HEK293 (cell line): ENCODE results near the gene ZFYVE21.
A peak's percentile ranks its signal among the peaks of the same experiment; 100 is the strongest.

Source experiments
- CTCF ChIA-PET: fragments of 350-600 bp; formaldehyde crosslinking; extraction: SDS; loops from one replicate; lab custom pipeline; 2021; ENCODE audit warnings: antibody characterized with exemption; lab: Yijun Ruan, JAX
- POLR2A ChIA-PET: fragments of 300-600 bp; formaldehyde crosslinking; extraction: SDS; loops from one replicate; lab custom pipeline; 2020; ENCODE audit warnings: antibody characterized with exemption, inconsistent platforms; lab: Yijun Ruan, JAX
- H3K27ac ChIP-seq: fragments of 200-500 bp; sonication (Bioruptor generic); 2 replicates; pipeline ENCODE4 v1.5.1; 2014; ENCODE audit warnings: low read depth, low read length, control low read depth, inconsistent platforms; ENCODE audit errors: extremely low read depth
- H3K36me3 ChIP-seq, 2 experiments: fragments of 200-500 bp in 1 of 2; sonication (Bioruptor generic) in 1 of 2; 1 replicate in 1 of 2; 2 replicates in 1 of 2; pipeline ENCODE4 v1.5.1; 2014 to 2017; ENCODE audit warnings: inconsistent platforms in 2 of 2, low read length in 2 of 2; ENCODE audit not compliant: control insufficient read depth in 2 of 2, insufficient read depth in 1 of 2
- H3K4me1 ChIP-seq: fragments of 200-500 bp; sonication (Bioruptor generic); 2 replicates; pipeline ENCODE4 v1.5.1; 2014; ENCODE audit warnings: mild to moderate bottlenecking, low read length, inconsistent platforms; ENCODE audit not compliant: control insufficient read depth, insufficient read depth
- H3K4me3 ChIP-seq: 2 replicates; pipeline ENCODE4 v1.5.1; 2011; ENCODE audit warnings: low read depth, mild to moderate bottlenecking, control low read depth, low read length, moderate library complexity
- H3K9me3 ChIP-seq: fragments of 200-500 bp; sonication (Bioruptor generic); 2 replicates; pipeline ENCODE4 v1.5.1; 2014; ENCODE audit warnings: low read depth, low read length, inconsistent platforms; ENCODE audit not compliant: control insufficient read depth, insufficient read depth
- FEZF1 ChIP-seq: fragments of 450-650 bp; formaldehyde crosslinking; IDR thresholded peaks from 2 replicates; pipeline ENCODE4 v1.5.1; 2016; ENCODE audit warnings: missing biosample characterization, missing genetic modification characterization
- GLIS1 ChIP-seq: fragments of 450-650 bp; formaldehyde crosslinking; IDR thresholded peaks from 2 replicates; pipeline ENCODE4 v1.5.1; 2016; ENCODE audit warnings: missing biosample characterization, missing genetic modification characterization
- GLIS2 ChIP-seq: fragments of 450-650 bp; formaldehyde crosslinking; IDR thresholded peaks from 2 replicates; pipeline ENCODE4 v1.5.1; 2016; ENCODE audit warnings: missing biosample characterization, missing genetic modification characterization
- HOXC10 ChIP-seq: sonication (generic); formaldehyde crosslinking; IDR thresholded peaks from 2 replicates; pipeline ENCODE4 v1.8.1; 2023; ENCODE audit warnings: mild to moderate bottlenecking, missing genetic modification reagents
- OVOL3 ChIP-seq: fragments of 450-650 bp; formaldehyde crosslinking; IDR thresholded peaks from 2 replicates; pipeline ENCODE4 v1.5.1; 2016; ENCODE audit warnings: missing biosample characterization, missing genetic modification characterization
- TRIM28 ChIP-seq: IDR thresholded peaks from 2 replicates; pipeline ENCODE4 v1.6.1; 2011; ENCODE audit warnings: low read length, control low read depth, borderline replicate concordance
- YY2 ChIP-seq: fragments of 450-650 bp; formaldehyde crosslinking; IDR thresholded peaks from 2 replicates; pipeline ENCODE4 v1.5.1; 2016; ENCODE audit warnings: missing biosample characterization, missing genetic modification characterization
- ZBTB48 ChIP-seq: fragments of 450-650 bp; formaldehyde crosslinking; IDR thresholded peaks from 2 replicates; pipeline ENCODE4 v1.5.1; 2016; ENCODE audit warnings: missing biosample characterization, missing genetic modification characterization
- ZIC2 ChIP-seq: fragments of 450-650 bp; formaldehyde crosslinking; IDR thresholded peaks from 2 replicates; pipeline ENCODE4 v1.5.1; 2016; ENCODE audit warnings: missing biosample characterization, missing genetic modification characterization
- ZNF2 ChIP-seq: fragments of 450-650 bp; formaldehyde crosslinking; IDR thresholded peaks from 2 replicates; pipeline ENCODE4 v1.5.1; 2016; ENCODE audit warnings: missing biosample characterization, missing genetic modification characterization
- ZNF202 ChIP-seq: fragments of 450-650 bp; formaldehyde crosslinking; IDR thresholded peaks from 2 replicates; pipeline ENCODE4 v1.5.1; 2016; ENCODE audit warnings: missing biosample characterization, missing genetic modification characterization, borderline replicate concordance
- ZNF335 ChIP-seq: fragments of 450-650 bp; formaldehyde crosslinking; conservative IDR thresholded peaks from 2 replicates; pipeline ENCODE4 v1.5.1; 2016; ENCODE audit warnings: missing biosample characterization, missing genetic modification characterization
- ZNF350 ChIP-seq: fragments of 450-650 bp; formaldehyde crosslinking; IDR thresholded peaks from 2 replicates; pipeline ENCODE4 v1.5.0; 2017; ENCODE audit warnings: missing biosample characterization, mild to moderate bottlenecking, missing genetic modification characterization
- ZNF394 ChIP-seq: fragments of 450-650 bp; formaldehyde crosslinking; IDR thresholded peaks from 2 replicates; pipeline ENCODE4 v1.5.1; 2016; ENCODE audit warnings: missing biosample characterization, missing genetic modification characterization, mild to moderate bottlenecking, moderate library complexity, borderline replicate concordance
- ZNF530 ChIP-seq: fragments of 450-650 bp; formaldehyde crosslinking; IDR thresholded peaks from 2 replicates; pipeline ENCODE4 v1.5.1; 2016; ENCODE audit warnings: low read depth, missing biosample characterization, missing genetic modification characterization
- ZNF571 ChIP-seq: fragments of 450-650 bp; formaldehyde crosslinking; IDR thresholded peaks from 2 replicates; pipeline ENCODE4 v1.5.0; 2017; ENCODE audit warnings: missing biosample characterization, missing genetic modification characterization
- ZNF626 ChIP-seq: fragments of 450-650 bp; sonication (Bioruptor Pico); formaldehyde crosslinking; IDR thresholded peaks from 2 replicates; pipeline ENCODE4 v1.5.1; 2018; ENCODE audit warnings: missing biosample characterization, missing genetic modification characterization, inconsistent platforms
- ZNF645 ChIP-seq: fragments of 450-650 bp; formaldehyde crosslinking; IDR thresholded peaks from 2 replicates; pipeline ENCODE4; 2016; ENCODE audit warnings: missing biosample characterization, missing genetic modification characterization
- ZNF654 ChIP-seq: fragments of 450-650 bp; formaldehyde crosslinking; IDR thresholded peaks from 2 replicates; pipeline ENCODE4 v1.5.1; 2016; ENCODE audit warnings: low read depth, missing biosample characterization, missing genetic modification characterization
- ZNF677 ChIP-seq: fragments of 450-650 bp; IDR thresholded peaks from 2 replicates; pipeline ENCODE4 v1.5.0; 2018; ENCODE audit warnings: missing biosample characterization, mild to moderate bottlenecking, missing genetic modification characterization, moderate library complexity
- ZNF785 ChIP-seq: fragments of 450-650 bp; formaldehyde crosslinking; IDR thresholded peaks from 2 replicates; pipeline ENCODE4 v1.5.1; 2016; ENCODE audit warnings: missing biosample characterization, missing genetic modification characterization
- ZSCAN18 ChIP-seq: fragments of 450-650 bp; formaldehyde crosslinking; IDR thresholded peaks from 2 replicates; pipeline ENCODE4 v1.5.1; 2016; ENCODE audit warnings: missing biosample characterization, missing genetic modification characterization
- TF ChIP-seq, protein P1 (sequence below): fragments of 450-650 bp; formaldehyde crosslinking; IDR thresholded peaks from 2 replicates; pipeline ENCODE4 v1.5.1; 2017; ENCODE audit warnings: missing biosample characterization, missing genetic modification characterization
- TF ChIP-seq, protein P2 (sequence below): fragments of 450-650 bp; formaldehyde crosslinking; IDR thresholded peaks from 2 replicates; pipeline ENCODE4 v1.5.1; 2016; ENCODE audit warnings: missing biosample characterization, missing genetic modification characterization

Gene ZFYVE21

DNA sequence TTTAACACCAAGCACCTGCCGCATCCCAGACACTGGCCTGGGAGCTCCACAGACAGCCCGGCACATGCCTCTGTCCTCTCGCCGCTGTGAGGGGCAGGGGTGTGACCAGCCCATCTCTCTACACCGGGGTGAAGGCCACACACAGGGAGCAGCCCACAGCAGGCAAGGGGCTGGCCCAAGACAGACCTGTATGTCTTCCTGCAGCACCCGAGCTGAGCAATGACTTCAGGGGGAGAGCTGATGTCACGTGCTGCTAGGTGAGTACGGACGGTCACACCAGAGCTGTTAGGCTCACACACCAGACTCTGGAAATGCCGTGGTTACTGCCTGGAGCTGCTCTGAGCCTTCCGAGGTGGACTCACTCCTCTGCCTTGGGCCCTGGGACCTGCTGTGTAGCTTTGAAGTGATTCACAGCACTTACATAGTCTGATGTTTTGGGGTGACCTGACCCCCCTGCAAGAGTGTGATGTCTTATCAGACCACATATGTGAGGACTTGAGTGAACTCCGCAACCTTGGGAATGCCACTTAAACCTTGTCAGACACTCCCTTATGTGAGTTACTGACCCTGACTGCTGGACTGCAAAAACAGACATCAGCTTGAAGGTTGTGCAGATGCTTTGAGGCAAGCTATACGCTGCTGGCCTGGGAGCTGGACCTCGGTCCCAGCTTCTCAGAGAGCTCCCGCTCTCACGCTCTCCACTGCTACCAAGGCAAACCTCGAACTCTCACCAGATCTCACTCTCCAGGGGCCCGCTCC lies 2.1 kb upstream of the ZFYVE21 start (continued):
- TF ChIP-seq, protein P1, sequence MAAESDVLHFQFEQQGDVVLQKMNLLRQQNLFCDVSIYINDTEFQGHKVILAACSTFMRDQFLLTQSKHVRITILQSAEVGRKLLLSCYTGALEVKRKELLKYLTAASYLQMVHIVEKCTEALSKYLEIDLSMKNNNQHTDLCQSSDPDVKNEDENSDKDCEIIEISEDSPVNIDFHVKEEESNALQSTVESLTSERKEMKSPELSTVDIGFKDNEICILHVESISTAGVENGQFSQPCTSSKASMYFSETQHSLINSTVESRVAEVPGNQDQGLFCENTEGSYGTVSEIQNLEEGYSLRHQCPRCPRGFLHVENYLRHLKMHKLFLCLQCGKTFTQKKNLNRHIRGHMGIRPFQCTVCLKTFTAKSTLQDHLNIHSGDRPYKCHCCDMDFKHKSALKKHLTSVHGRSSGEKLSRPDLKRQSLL (tag by site-specific recombination): peak; percentile 74; the same call in 1 of the 2 replicates
- TF ChIP-seq ZBTB48 (tag by site-specific recombination): peak; percentile 61

DNA sequence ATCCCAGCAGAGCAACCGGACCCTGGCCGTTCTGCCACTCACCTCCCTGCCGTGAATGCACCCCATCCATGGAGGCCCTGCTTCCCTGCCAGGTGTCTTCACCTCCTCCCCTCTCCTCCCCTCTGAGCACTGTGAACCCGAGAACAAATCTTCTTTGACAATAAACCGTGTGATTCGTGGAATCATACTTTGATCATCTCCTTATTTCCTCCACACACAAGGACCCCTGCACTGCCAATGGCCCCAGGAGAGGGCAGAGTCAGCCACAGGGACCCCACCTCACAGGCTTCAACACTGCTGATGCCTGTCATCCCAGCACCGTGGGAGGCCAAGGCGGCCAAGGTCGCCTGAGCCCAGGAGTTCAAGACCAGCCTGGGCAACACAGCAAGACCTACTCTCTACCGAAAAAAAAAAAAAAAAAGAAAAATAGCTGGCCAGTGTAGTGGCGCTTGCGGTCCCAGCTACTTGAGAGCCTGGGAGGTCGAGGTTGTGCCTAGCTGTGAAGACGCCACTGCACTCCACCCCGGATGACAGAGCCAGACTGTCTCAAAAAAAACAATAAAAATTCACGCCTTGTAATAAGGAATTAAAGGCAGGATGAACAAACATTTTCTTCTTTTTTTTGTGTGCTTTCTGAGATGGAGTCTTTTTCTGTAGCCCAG lies 1.4 kb upstream of the ZFYVE21 start:
- CTCF ChIA-PET: no interaction called here
- Histone ChIP-seq H3K36me3 (peaks cover 11 to 53% of the 10 kb centered on the region in 2 experiments; a peak in 2 of 3 replicates), H3K27ac (peak overlapping the region; percentile 96; the same call in 1 of the 2 replicates), H3K9me3 (no peaks in the 10 kb centered on the region), H3K4me1 (peaks cover 12% of the 10 kb centered on the region), H3K4me3 (peak overlapping the region; percentile 69)
- TF ChIP-seq ZNF335 (tag by site-specific recombination): peak; percentile 70; the same call in 1 of the 2 replicates
- peak; percentile 75 for TF ChIP-seq GLIS1 (tag by site-specific recombination)
- TF ChIP-seq ZNF394 (tag by site-specific recombination): 0 out of 2 replicates have a peak, but pooled peaks have one; percentile 10
- TF ChIP-seq GLIS2 (tag by site-specific recombination): peak; percentile 52
- no peak for TF ChIP-seq ZNF2 (tag by site-specific recombination)
- TF ChIP-seq ZNF677 (tag by site-specific recombination): no peak
- no peak for TF ChIP-seq ZNF571 (tag by site-specific recombination)
- TF ChIP-seq ZBTB48 (tag by site-specific recombination): 0 out of 2 replicates have a peak, but pooled peaks have one; percentile 5
- no peak for TF ChIP-seq ZNF785 (tag by site-specific recombination)
- TF ChIP-seq ZIC2 (tag by site-specific recombination): peak; percentile 98
- TF ChIP-seq TRIM28: no peak
- POLR2A ChIA-PET: interaction anchor here (0.7 to 4.0 kb wide), 2 partner anchors 13 to 107 kb away, joined by 3 to 31 read pairs; no protein-coding TSS in a partner anchor

- no peaks in the 10 kb centered on the region for H3K9me3 ChIP-seq
- peak overlapping the region; percentile 87 for H3K4me3 ChIP-seq
- CTCF ChIA-PET: interaction anchor here (0.9 kb wide), 1 partner anchor 23 kb away, joined by 5 read pairs; no protein-coding TSS in a partner anchor
- H3K27ac ChIP-seq: no peak overlapping the region; the same call in 1 of the 2 replicates
- H3K4me1 ChIP-seq: peaks cover 12% of the 10 kb centered on the region
- POLR2A ChIA-PET: interaction anchor here (0.6 to 4.0 kb wide), 13 partner anchors 9 to 271 kb away, joined by 3 to 31 read pairs (median 4); partner anchors contain the start of gene BAG5
- H3K36me3 ChIP-seq: peaks cover 3 to 36% of the 10 kb centered on the region in 2 experiments; a peak in 2 of 3 replicates
- no peak for TF ChIP-seq YY2 (tag by site-specific recombination)
- no peak for TF ChIP-seq OVOL3 (tag by site-specific recombination)
- TF ChIP-seq, protein P2, sequence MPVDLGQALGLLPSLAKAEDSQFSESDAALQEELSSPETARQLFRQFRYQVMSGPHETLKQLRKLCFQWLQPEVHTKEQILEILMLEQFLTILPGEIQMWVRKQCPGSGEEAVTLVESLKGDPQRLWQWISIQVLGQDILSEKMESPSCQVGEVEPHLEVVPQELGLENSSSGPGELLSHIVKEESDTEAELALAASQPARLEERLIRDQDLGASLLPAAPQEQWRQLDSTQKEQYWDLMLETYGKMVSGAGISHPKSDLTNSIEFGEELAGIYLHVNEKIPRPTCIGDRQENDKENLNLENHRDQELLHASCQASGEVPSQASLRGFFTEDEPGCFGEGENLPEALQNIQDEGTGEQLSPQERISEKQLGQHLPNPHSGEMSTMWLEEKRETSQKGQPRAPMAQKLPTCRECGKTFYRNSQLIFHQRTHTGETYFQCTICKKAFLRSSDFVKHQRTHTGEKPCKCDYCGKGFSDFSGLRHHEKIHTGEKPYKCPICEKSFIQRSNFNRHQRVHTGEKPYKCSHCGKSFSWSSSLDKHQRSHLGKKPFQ (tag by site-specific recombination): no peak
- TF ChIP-seq ZNF626 (tag by site-specific recombination): no peak
- no peak for TF ChIP-seq ZNF530
- TF ChIP-seq FEZF1 (tag by site-specific recombination): no peak
- no peak for TF ChIP-seq ZNF202
- no peak for TF ChIP-seq HOXC10 (CRISPR knock-in tag)
- no peak for TF ChIP-seq ZNF645 (tag by site-specific recombination)
- no peak for TF ChIP-seq ZNF350
- TF ChIP-seq ZNF654 (tag by site-specific recombination): no peak
- no peak for TF ChIP-seq ZSCAN18 (tag by site-specific recombination)
Observed at GRCh38 chr14:103716091-103716801, 636 bp downstream of the ZFYVE21 start.
